GM18498 (cell line): Measurements from ENCODE around the gene GFAP.

Experiments used
- ATAC-seq: cut with Tn5 transposase; IDR thresholded peaks from one replicate; pipeline ENCODE4 v1.9.1; 2021; ENCODE audit warnings: mild to moderate bottlenecking, moderate library complexity; ENCODE audit not compliant: unreplicated experiment

Gene GFAP

GRCh38 chr17:44903012-44903685 is 12.2 kb downstream of the GFAP start:
- no peak for ATAC-seq

- no peak for ATAC-seq
These were observed 13.1 kb downstream of the GFAP start for GRCh38 chr17:44902135-44902760.

DNA sequence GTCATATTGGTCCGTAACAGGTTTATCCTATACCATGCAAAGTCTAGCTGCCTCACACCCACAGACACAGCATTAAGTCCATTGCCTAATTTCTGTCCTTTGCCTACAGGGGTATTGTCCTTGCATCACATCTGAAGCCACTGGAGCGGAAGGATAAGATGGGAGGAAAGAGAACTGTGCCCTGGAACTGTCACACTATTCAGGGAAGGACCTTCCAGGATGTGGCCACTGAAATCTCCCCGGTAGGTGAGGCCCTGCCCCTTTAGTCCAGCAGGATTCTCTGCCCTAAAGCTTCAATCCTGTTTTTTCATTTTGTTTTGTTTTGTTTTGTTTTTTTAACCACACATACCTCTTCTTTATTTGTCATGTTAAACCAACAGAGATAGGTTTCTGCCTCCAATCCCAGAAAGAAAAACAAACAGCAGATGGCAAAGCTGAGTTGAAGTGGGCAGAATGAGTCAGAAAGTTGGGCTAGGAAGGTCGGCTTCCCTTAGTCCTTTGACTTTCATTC is 13.8 kb downstream of the GFAP start:
- ATAC-seq, result no peak

GRCh38 chr17:44900894-44901293 is 14.4 kb downstream of the GFAP start:
- no peak for ATAC-seq

DNA sequence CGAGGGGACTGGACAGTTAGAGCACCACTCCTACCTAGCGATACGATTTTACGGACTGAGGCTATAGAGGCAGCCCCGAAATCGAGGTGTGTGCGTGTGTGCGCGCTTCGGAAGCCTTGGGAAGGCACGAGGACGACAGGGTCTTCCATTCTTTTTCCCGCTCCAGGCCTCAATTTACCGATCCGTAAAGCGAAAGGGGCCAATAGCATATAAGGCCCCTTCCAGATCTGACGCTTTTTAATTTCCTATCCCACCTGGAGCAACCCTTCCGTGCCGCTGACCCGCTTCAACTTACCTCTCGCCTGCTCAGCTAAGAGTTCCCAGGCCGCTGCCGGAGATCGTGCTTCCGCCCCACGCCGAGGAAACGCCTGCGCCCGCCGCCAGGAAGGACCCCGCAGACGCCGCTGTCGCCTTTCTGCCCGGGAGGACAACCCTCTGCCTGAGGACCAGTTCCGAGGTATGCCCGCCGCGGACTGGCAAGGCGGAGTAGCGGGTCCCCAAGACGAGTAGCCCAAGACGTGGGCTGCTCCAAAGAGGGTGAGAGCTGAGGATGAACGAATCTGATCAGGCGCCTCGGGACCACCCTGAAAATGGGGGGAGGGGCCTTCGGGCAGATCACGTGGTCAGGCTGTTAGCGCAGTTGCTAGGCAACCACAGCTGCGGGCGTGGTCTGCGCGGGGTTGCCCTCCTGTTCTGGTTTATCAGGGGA is 16.1 kb downstream of the GFAP start, which contains the start of gene EFTUD2:
EFTUD2 (minus strand) TSS at position 372 of the 709 bp plus-strand sequence. CDS start 4,924 bp downstream, outside the sequence.
- ATAC-seq, result peak; percentile 71

DNA sequence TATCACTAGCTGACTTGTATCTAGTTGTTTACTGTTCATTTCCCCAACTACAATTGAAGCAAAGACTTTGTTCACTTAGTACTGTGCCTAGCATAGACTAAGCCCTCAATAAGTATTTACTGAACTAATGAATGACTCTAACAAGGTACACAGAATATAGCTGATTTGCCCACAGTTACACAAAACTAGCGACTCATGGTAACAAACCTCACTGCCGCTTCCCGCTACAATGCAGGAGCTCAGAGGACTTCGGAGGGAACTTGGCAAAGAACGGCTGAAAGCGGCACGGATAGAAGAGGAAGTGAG is 16.6 kb downstream of the GFAP start:
- ATAC-seq, result no peak

DNA sequence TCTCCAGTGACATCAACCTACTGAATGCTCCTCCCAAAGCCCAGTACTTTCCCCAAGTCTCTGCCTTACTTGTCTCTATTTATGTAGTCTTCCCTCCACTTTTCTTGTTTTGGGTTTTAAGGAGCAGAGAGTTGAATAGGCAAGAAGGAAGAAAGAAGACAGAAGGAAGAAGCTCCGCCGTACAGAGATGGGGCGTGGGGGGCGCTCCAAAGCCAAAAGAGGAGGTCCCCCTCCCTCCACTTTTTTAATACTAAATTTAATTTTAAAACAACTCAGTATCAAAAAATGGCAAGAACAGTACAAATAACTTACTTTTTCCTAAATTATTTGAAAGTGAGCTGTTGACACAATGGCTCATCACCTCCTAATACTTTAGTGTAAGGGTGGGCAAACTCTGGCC is 20.7 kb downstream of the GFAP start:
- no peak for ATAC-seq

DNA sequence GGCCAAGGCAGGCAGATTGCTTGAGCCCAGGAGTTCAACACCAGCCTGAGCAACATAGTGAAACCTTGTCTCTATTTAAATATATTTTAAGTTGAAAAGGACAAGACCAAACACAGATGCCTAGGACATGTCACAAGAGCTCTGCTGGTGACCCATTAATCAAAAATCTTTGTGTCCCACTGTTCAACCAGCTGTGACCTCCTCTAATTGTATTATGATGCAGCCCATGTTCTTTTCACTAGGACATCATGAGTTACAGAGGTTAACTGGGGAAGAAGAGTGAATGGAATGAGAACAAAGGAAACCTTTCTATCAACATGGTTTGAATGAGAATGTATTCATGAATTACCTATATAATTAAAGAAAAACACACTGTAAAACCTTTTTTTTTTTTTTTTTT is 23.1 kb downstream of the GFAP start:
- no peak for ATAC-seq

GRCh38 chr17:44889003-44889402 is 26.3 kb downstream of the GFAP start:
- ATAC-seq, result no peak

DNA sequence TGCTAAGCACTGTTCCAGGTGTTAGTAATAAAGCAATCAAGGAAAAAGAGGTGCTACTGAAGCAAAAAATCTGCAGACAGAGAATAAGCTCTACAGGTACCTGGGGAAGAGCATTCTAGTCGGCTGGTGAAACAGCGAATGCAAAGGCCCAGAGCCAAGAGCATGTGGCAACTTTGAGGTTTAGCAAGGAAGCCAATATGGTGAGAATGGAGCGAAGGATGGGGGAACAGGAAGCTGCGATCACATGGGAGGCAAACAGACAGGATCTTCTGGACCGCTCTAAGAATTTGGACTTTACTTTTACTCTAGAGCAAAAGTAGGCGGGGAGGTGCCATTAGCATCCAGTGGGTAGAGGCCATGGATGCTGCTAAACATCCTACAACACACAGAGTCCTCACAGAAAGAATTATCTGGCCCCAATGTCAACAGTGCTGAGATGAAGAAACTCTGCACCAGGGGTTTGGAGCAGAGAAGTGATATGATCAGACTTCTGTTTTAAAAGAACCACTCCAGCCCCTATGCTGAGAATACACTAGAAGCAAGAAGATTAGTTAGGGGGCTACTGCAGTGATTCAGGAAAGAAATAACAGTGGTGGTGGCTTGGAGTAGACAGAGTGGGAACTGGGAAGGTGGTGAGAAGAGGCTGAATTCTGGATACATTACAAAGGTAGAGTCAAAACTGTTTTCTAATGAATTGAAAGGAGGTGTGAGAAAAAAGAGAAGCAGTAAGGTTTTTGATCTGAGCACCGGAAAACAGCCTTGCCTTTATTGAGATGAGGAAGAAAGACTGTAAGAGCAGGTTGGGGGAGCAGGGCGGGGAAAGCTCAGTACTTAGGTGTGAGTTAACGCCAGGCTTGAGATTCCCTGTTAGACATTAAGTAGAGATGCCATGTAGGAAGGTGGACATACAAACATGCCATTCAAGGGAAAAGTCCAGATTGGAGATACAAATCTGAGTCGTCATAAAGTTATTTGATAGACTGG is 27.0 kb downstream of the GFAP start:
- no peak for ATAC-seq

DNA sequence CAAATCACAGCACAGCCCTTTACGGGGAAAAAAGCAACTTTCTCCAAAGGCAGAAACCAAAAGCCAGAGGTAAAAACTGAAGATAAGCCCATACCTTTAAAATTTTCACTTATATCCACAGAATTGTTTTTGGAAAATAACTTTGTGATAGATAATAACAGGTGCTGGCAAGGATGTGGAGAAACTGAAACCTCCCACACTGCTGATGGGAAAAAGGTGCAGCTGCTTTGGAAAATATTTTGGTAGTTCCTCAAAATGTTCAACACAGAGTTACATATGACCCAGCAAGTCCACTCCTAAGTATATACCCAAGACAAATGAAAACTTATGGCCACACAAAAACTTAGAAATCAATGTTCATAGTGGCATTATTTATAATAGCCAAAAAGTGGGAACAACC is 28.3 kb downstream of the GFAP start:
- no peak for ATAC-seq

DNA sequence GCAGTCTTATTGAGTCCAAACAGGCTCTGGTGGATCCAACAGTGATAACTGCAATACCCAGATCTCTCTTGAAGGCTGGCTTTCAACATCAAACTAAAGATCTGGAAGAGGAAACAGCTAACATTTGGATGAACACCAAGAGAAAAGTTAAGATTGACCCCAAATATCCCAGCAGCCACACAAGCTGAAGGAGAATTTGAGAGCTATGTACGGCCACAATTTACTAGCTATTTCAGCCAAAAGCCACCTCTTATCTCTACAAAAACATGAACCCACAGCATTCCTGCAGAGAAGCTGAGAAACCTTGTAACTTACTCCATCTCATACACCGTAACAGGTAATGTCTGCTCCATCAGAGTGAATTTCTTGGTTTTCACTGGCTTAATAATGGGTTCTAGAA is 30.4 kb downstream of the GFAP start:
- no peak for ATAC-seq

DNA sequence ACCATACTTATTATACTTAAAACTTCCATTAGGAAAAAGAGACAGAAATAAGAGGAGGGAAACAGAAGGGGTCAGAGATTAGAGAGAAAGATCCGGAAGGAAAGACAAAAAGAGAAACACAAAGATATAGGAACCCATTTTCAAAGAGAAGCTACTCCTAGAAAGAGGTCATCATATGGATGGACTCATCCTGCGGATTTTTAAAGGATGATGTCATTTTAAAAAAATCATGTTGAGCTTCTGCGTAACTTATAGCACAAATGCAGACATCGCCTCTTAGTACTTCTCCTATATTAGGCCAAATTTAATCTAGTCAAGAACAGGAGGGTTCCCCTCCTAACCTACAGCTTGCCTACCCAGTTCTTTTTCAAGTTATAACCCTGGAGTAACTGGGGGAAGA is 34.2 kb downstream of the GFAP start:
- ATAC-seq, result no peak

DNA sequence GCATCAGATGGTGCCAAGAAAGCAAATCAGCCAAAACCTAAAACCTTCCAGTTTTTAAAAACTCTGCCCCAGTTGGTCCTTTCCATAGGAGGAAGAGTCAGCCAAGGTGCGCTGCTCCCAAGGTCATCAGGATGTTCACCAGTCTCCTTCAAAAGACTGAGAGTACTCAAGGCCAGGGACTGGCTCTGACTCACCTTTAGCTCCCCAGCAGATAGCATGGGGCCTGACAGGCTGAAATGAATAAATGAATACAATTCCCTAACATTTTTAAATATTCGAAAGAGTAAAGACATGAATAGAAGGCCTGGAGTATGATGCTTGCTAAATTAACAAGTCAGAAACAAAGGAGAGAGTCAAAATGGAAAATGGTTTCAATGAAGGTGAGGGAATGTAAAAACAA is 35.2 kb downstream of the GFAP start:
- no peak for ATAC-seq

DNA sequence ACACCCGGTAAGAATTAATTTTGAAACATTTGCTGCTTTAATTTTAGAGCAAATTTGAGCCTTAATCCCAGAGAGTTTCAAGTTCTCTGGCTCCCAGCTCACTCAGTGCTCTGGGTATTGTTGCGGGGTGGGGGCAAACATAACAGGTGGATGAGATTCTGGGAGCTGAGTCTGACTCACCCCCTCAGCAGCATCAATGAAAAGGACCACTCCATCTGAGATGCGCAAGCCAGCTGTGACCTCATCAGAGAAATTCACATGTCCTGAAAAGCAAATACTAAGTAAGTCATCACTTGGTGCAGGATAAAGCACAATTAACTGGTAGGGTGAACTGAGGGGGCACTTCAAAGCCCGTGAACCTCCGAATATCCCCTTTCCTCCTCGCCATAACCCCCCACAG is 35.9 kb downstream of the GFAP start:
- no peak for ATAC-seq

- ATAC-seq, result no peak
These were observed 36.6 kb downstream of the GFAP start for GRCh38 chr17:44878627-44879221.

DNA sequence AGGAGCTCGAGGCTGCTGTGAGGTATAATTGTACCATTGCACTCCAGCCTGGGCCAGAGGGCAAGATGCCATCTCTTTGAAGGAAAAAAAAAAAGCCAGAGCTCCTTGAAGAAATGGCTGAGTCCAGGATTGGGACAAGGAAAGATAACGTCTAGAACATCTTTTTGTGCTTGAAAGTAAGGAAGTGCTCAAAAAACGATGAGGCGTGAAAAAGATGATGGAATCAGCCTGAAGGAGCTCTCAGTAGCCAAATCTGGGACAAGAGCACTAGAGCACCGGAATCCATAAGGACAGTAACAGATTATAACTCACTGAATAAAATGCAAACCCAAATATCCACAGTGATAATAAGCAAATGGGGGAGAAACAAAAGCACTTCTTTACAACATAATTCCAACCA is 38.2 kb downstream of the GFAP start:
- ATAC-seq, result no peak

- no peak for ATAC-seq
These were observed 39.5 kb downstream of the GFAP start for GRCh38 chr17:44875761-44876160.

- no peak for ATAC-seq
These were observed 43.0 kb downstream of the GFAP start for GRCh38 chr17:44872131-44872768.

GRCh38 chr17:44871556-44871955 is 43.7 kb downstream of the GFAP start:
- ATAC-seq, result no peak
